LNCaP clone FGC (cell line): ENCODE results near the gene TSHZ2.

Experiments used
- DNase-seq: peaks from one replicate; pipeline ENCODE4 v3.0.0-alpha.2; 2011; ENCODE audit warnings: low read depth
- H3K4me3 ChIP-seq: 2 replicates; pipeline ENCODE4 v1.5.1; 2011; ENCODE audit warnings: mild to moderate bottlenecking, low read depth, low read length, control low read depth
- CTCF ChIP-seq: IDR thresholded peaks from 2 replicates; pipeline ENCODE4 v1.5.1; 2012; ENCODE audit warnings: mild to moderate bottlenecking; ENCODE audit not compliant: control insufficient read depth, insufficient read depth; ENCODE audit errors: extremely low read depth

TSHZ2 gene

GRCh38 chr20:53091789-53092188 is 119.6 kb downstream of the TSHZ2 start:
- no peak for TF ChIP-seq CTCF
- DNase-seq, result no peak
- H3K4me3 ChIP-seq, result no peak overlapping the region

DNA sequence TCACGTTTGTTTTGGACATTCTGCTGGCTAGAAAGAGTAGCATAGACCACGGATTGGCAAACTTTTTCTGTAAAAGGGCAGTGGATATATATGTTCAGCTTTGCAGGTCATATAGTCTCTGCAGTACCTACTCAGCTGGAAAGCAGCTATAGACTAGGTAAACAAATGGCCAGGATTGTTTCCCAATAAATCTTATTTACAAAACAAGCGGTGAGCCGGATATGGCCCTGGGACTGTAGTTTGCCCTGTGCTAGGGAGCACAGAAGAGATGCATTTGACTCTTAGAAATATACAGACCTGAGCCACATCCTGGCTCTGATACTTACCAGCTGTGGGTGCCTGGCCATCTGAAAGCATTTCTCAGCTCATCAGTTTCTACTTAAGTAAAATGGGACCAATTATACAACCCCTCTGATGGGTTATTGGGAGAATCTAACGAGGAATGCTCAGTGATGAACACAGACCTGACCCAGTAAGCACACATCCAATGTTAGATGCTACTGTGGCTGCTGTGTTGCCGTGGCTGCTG is 120.7 kb downstream of the TSHZ2 start:
- no peak for TF ChIP-seq CTCF
- H3K4me3 ChIP-seq, result no peak overlapping the region
- DNase-seq, result no peak

DNA sequence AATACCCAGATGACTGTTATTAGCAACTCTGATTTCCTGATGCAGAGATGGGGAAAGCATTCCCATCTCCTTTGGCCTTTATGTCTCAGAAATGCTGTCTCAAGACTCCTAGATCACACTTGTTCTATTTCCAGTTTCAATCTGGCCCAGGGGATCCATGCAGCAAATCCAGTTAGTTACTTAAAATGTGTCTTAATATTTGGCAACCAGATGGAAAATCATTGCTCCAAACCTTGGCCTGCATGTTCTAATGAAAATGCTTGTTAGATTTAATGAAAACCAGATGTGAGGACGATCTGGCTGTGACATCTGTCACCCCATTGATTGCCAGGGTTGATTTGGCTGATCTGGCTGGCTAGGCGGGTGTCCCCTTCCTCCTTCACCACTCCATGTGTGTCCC is 125.2 kb downstream of the TSHZ2 start:
- TF ChIP-seq CTCF, result no peak
- no peak overlapping the region for H3K4me3 ChIP-seq
- DNase-seq, result no peak

DNA sequence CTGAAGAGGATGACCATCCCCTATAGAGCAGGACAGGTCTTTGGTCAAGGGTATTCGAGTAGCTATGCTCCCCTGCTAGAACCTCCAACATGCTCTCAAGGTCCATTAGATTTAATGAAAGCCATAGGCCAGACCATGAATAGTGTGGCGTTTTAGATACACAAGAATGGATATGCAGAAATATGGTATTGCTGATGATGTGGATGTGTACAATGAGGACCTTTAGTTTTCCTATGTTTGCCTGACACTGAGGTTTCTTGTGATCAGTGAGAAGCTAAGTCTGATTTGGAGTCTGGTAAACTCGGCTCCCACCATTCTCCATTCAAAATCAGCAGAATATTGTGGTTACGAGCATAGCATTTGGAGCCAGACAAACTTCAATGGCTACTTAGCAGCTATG is 125.6 kb downstream of the TSHZ2 start:
- no peak for TF ChIP-seq CTCF
- no peak for DNase-seq

GRCh38 chr20:53098621-53099020 is 126.5 kb downstream of the TSHZ2 start:
- TF ChIP-seq CTCF, result no peak
- DNase-seq, result no peak
- no peak overlapping the region for H3K4me3 ChIP-seq

More for the DNA sequence above, 125.6 kb downstream of the TSHZ2 start:
- H3K4me3 ChIP-seq, result no peak overlapping the region

GRCh38 chr20:53099856-53100255 is 127.7 kb downstream of the TSHZ2 start:
- no peak overlapping the region for H3K4me3 ChIP-seq
- no peak for DNase-seq
- TF ChIP-seq CTCF, result no peak

DNA sequence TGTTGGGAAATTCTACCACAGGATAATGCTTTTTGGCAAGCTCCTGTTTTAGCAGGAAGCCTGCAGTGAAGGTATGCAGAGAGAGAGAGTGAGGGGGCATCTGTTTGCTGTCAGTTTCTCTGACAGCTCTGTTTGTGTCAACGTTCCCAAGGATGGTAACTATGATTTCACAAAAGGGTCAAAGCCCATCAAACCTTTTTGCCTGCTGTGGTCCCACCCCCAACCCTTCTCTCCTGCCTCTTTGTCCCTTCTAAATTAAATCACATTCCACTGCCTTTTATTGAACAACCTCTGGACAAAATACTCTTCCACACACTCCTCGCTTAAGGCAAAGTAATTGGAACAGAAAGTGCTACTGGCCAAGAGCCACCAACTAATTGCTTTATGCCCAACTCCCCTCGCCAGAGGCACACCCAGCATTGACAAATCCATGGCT is 128.3 kb downstream of the TSHZ2 start:
- no peak overlapping the region for H3K4me3 ChIP-seq
- no peak for DNase-seq
- no peak for TF ChIP-seq CTCF
